Mucosa of gallbladder (tissue), 1 donor: ENCODE results near the gene DAPK2. TPM values are rescaled to one million over a fixed set of nuclear protein-coding genes. Genes with fewer than 3 reads are reported as not detected.

Experiments used
- DNase-seq: peaks from one replicate; pipeline ENCODE4 v3.0.0-alpha.2; 2020; ENCODE audit warnings: low spot score
- total RNA-seq: library from RNA; stranded (reverse); gene quantifications from one replicate; pipeline ENCODE4 v1.2.1, GENCODE V29; 2021
- donor health status: DM: no; HTN: no; CAD: no.

DAPK2 gene
- total RNA-seq, 1 donor from 2014 or later: 5.6 TPM

GRCh38 chr15:63895787-63896218 is 150.5 kb downstream of the DAPK2 start:
- DNase-seq: no peak

- DNase-seq: no peak
These were observed 151.1 kb downstream of the DAPK2 start for GRCh38 chr15:63895194-63895593.

GRCh38 chr15:63894662-63894949 is 151.7 kb downstream of the DAPK2 start:
- no peak for DNase-seq

- DNase-seq: no peak
These were observed 152.2 kb downstream of the DAPK2 start for GRCh38 chr15:63893866-63894661.

GRCh38 chr15:63892794-63893441 is 153.4 kb downstream of the DAPK2 start:
- peak; percentile 56 for DNase-seq

- no peak for DNase-seq
These were observed 154.5 kb downstream of the DAPK2 start for GRCh38 chr15:63891768-63892133.

- peak; percentile 82 for DNase-seq
These were observed 155.1 kb downstream of the DAPK2 start for GRCh38 chr15:63891079-63891767.

GRCh38 chr15:63890617-63891016 is 155.7 kb downstream of the DAPK2 start:
- DNase-seq: no peak

- no peak for DNase-seq
These were observed 156.5 kb downstream of the DAPK2 start for GRCh38 chr15:63889831-63890230.

- no peak for DNase-seq
These were observed 157.5 kb downstream of the DAPK2 start for GRCh38 chr15:63888823-63889222.

- DNase-seq: no peak
These were observed 158.1 kb downstream of the DAPK2 start for GRCh38 chr15:63888146-63888545.

GRCh38 chr15:63887630-63888029 is 158.7 kb downstream of the DAPK2 start:
- no peak for DNase-seq

- no peak for DNase-seq
These were observed 161.3 kb downstream of the DAPK2 start for GRCh38 chr15:63884953-63885352.

GRCh38 chr15:63881431-63881830 is 164.9 kb downstream of the DAPK2 start:
- DNase-seq: no peak

- DNase-seq: no peak
These were observed 165.5 kb downstream of the DAPK2 start for GRCh38 chr15:63880744-63881143.

GRCh38 chr15:63879995-63880394 is 166.3 kb downstream of the DAPK2 start:
- no peak for DNase-seq

GRCh38 chr15:63879211-63879610 is 167.1 kb downstream of the DAPK2 start:
- no peak for DNase-seq

GRCh38 chr15:63877713-63878271 is 168.5 kb downstream of the DAPK2 start:
- no peak for DNase-seq

- no peak for DNase-seq
These were observed 170.1 kb downstream of the DAPK2 start for GRCh38 chr15:63876085-63876662.

- no peak for DNase-seq
These were observed 171.7 kb downstream of the DAPK2 start for GRCh38 chr15:63874616-63875015.

- DNase-seq: no peak
These were observed 173.3 kb downstream of the DAPK2 start for GRCh38 chr15:63872759-63873510.
